Skeletal muscle satellite cell (primary cell): ENCODE data around the gene QSOX2.

Experiments
- H3K27me3 ChIP-seq: 2 replicates; pipeline ENCODE4 v1.7.0; 2013; ENCODE audit warnings: low read length; ENCODE audit not compliant: control insufficient read depth, insufficient read depth
- H3K36me3 ChIP-seq: 2 replicates; pipeline ENCODE4 v1.7.0; 2013; ENCODE audit warnings: mild to moderate bottlenecking, control low read depth, low read length; ENCODE audit not compliant: insufficient read depth
- H3K4me1 ChIP-seq: 2 replicates; pipeline ENCODE4 v1.7.0; 2013; ENCODE audit warnings: low read length; ENCODE audit not compliant: control insufficient read depth, insufficient read depth
- H3K4me2 ChIP-seq: 2 replicates; pipeline ENCODE4 v1.7.0; 2013; ENCODE audit warnings: mild to moderate bottlenecking, low read length
- H3K4me3 ChIP-seq: 2 replicates; pipeline ENCODE4 v1.7.0; 2013; ENCODE audit warnings: low read length
- H3K9ac ChIP-seq: 2 replicates; pipeline ENCODE4 v1.7.0; 2013; ENCODE audit warnings: mild to moderate bottlenecking, low read depth, low read length, moderate library complexity
- H3K9me3 ChIP-seq: replicated peaks from 2 replicates; pipeline ENCODE4 v1.7.0; 2013; ENCODE audit warnings: mild to moderate bottlenecking, control low read depth, low read length

Gene QSOX2

GRCh38 chr9:136208675-136209074, 36.9 kb downstream of the QSOX2 start:
- no peak overlapping the region for H3K4me3 ChIP-seq
- no peak overlapping the region for H3K9ac ChIP-seq
- H3K4me1 ChIP-seq, result no peaks in the 10 kb centered on the region
- no peaks in the 10 kb centered on the region for H3K9me3 ChIP-seq
- H3K4me2 ChIP-seq, result no peak overlapping the region
- H3K36me3 ChIP-seq, result peaks cover 7% of the 10 kb centered on the region
- peaks cover 18% of the 10 kb centered on the region for H3K27me3 ChIP-seq

GRCh38 chr9:136207616-136208015, 38.0 kb downstream of the QSOX2 start:
- no peak overlapping the region for H3K4me3 ChIP-seq
- H3K36me3 ChIP-seq, result peaks cover 5% of the 10 kb centered on the region
- no peak overlapping the region for H3K4me2 ChIP-seq
- H3K27me3 ChIP-seq, result peaks cover 26% of the 10 kb centered on the region
- H3K9ac ChIP-seq, result no peak overlapping the region
- no peaks in the 10 kb centered on the region for H3K9me3 ChIP-seq
- no peaks in the 10 kb centered on the region for H3K4me1 ChIP-seq

GRCh38 chr9:136206602-136207275, 38.9 kb downstream of the QSOX2 start:
- H3K9me3 ChIP-seq, result no peaks in the 10 kb centered on the region
- no peak overlapping the region for H3K9ac ChIP-seq
- peaks cover 5% of the 10 kb centered on the region for H3K36me3 ChIP-seq
- H3K27me3 ChIP-seq, result peaks cover 34% of the 10 kb centered on the region
- H3K4me3 ChIP-seq, result no peak overlapping the region
- no peaks in the 10 kb centered on the region for H3K4me1 ChIP-seq
- H3K4me2 ChIP-seq, result no peak overlapping the region

GRCh38 chr9:136205707-136205992, 40.0 kb downstream of the QSOX2 start:
- Histone ChIP-seq H3K4me3 (no peak overlapping the region), H3K4me2 (no peak overlapping the region), H3K9me3 (no peaks in the 10 kb centered on the region), H3K27me3 (peaks cover 45% of the 10 kb centered on the region), H3K9ac (no peak overlapping the region), H3K4me1 (no peaks in the 10 kb centered on the region), H3K36me3 (peaks cover 5% of the 10 kb centered on the region)

GRCh38 chr9:136204838-136205706, 40.5 kb downstream of the QSOX2 start, which contains the start of gene LHX3:
LHX3 (minus strand) TSS chr9:136205128; CDS start chr9:136205012, 116 bp downstream.
- no peaks in the 10 kb centered on the region for H3K9me3 ChIP-seq
- no peak within 1 kb of the TSS for H3K4me3 ChIP-seq
- peaks cover 50% of the 10 kb centered on the region for H3K27me3 ChIP-seq
- H3K4me1 ChIP-seq, result no peaks in the 10 kb centered on the region
- no peak within 1 kb of the TSS for H3K4me2 ChIP-seq
- H3K36me3 ChIP-seq, result peaks cover 5% of the 10 kb centered on the region
- no peak within 1 kb of the TSS for H3K9ac ChIP-seq

- Histone ChIP-seq H3K27me3 (peaks cover 58% of the 10 kb centered on the region), H3K4me3 (no peak overlapping the region), H3K9me3 (no peaks in the 10 kb centered on the region), H3K4me2 (no peak overlapping the region), H3K36me3 (peaks cover 5% of the 10 kb centered on the region), H3K4me1 (no peaks in the 10 kb centered on the region), H3K9ac (no peak overlapping the region)
Measured at GRCh38 chr9:136204145-136204805, 41.3 kb downstream of the QSOX2 start.

- no peak overlapping the region for H3K4me3 ChIP-seq
- no peak overlapping the region for H3K4me2 ChIP-seq
- H3K27me3 ChIP-seq, result peaks cover 59% of the 10 kb centered on the region
- H3K36me3 ChIP-seq, result peaks cover under 1% of the 10 kb centered on the region
- no peaks in the 10 kb centered on the region for H3K4me1 ChIP-seq
- no peak overlapping the region for H3K9ac ChIP-seq
- no peaks in the 10 kb centered on the region for H3K9me3 ChIP-seq
Measured at GRCh38 chr9:136203408-136204144, 42.0 kb downstream of the QSOX2 start.

GRCh38 chr9:136202454-136203407, 42.9 kb downstream of the QSOX2 start:
- Histone ChIP-seq H3K9me3 (no peaks in the 10 kb centered on the region), H3K27me3 (peaks cover 67% of the 10 kb centered on the region)

GRCh38 chr9:136201609-136202453, 43.8 kb downstream of the QSOX2 start:
- Histone ChIP-seq H3K4me3 (no peak overlapping the region), H3K4me2 (no peak overlapping the region), H3K27me3 (peaks cover 75% of the 10 kb centered on the region), H3K9ac (no peak overlapping the region), H3K4me1 (no peaks in the 10 kb centered on the region), H3K9me3 (no peaks in the 10 kb centered on the region), H3K36me3 (no peaks in the 10 kb centered on the region)

More at GRCh38 chr9:136202454-136203407, 42.9 kb downstream of the QSOX2 start:
- no peaks in the 10 kb centered on the region for H3K4me1 ChIP-seq
- no peak overlapping the region for H3K9ac ChIP-seq
- no peak overlapping the region for H3K4me3 ChIP-seq
- no peak overlapping the region for H3K4me2 ChIP-seq
- H3K36me3 ChIP-seq, result no peaks in the 10 kb centered on the region

GRCh38 chr9:136201174-136201573, 44.4 kb downstream of the QSOX2 start:
- Histone ChIP-seq H3K4me3 (no peak overlapping the region), H3K36me3 (no peaks in the 10 kb centered on the region), H3K27me3 (peaks cover 82% of the 10 kb centered on the region), H3K9me3 (no peaks in the 10 kb centered on the region), H3K4me2 (no peak overlapping the region), H3K4me1 (no peaks in the 10 kb centered on the region), H3K9ac (no peak overlapping the region)
